HL-60 (cell line): ENCODE results near the gene CALN1.

ENCODE experiments used
- CTCF ChIP-seq: IDR thresholded peaks from one replicate; pipeline ENCODE4 v1.5.1; 2011; ENCODE audit warnings: low read length, control low read depth, inconsistent platforms; ENCODE audit not compliant: insufficient read depth
- GABPA ChIP-seq: IDR thresholded peaks from 2 replicates; pipeline ENCODE4 v1.6.1; 2012; ENCODE audit warnings: low read depth
- POLR2AphosphoS5 ChIP-seq: IDR thresholded peaks from 2 replicates; pipeline ENCODE4 v1.6.1; 2012; ENCODE audit warnings: low read depth
- REST ChIP-seq: IDR thresholded peaks from 2 replicates; pipeline ENCODE4 v1.6.1; 2012; ENCODE audit warnings: low read depth; ENCODE audit not compliant: insufficient replicate concordance
- SPI1 ChIP-seq: IDR thresholded peaks from 2 replicates; pipeline ENCODE4 v1.6.1; 2012; ENCODE audit warnings: low read depth, mild to moderate bottlenecking, borderline replicate concordance

- no peak for TF ChIP-seq REST
- TF ChIP-seq CTCF = no peak
- TF ChIP-seq GABPA = no peak
- TF ChIP-seq POLR2AphosphoS5 = no peak
- no peak for TF ChIP-seq SPI1
Observed at GRCh38 chr7:72092769-72093168, 319.4 kb downstream of the CALN1 start.
